DOHH2 (cell line): ENCODE measurements around the gene NLRP1.

ENCODE experiments used
- H3F3A ChIP-seq: fragments of 200-600 bp; sonication (generic), shearing (Covaris generic); 2 replicates; pipeline ENCODE4 v1.6.0; 2016; ENCODE audit warnings: antibody characterized with exemption, mild to moderate bottlenecking; ENCODE audit not compliant: control insufficient read depth, insufficient read depth
- H3K27ac ChIP-seq: fragments of 200-600 bp; sonication (generic); 2 replicates; pipeline ENCODE4 v1.5.1; 2014; ENCODE audit warnings: low read depth, mild to moderate bottlenecking, low read length, moderate library complexity
- H3K27me3 ChIP-seq: fragments of 200-600 bp; sonication (generic); 2 replicates; pipeline ENCODE4 v1.6.1; 2014; ENCODE audit warnings: mild to moderate bottlenecking, low read length, mixed read lengths; ENCODE audit not compliant: control insufficient read depth
- H3K36me3 ChIP-seq: fragments of 200-600 bp; sonication (generic); 2 replicates; pipeline ENCODE4 v1.6.1; 2014; ENCODE audit warnings: mild to moderate bottlenecking, low read length, moderate library complexity, mixed read lengths; ENCODE audit not compliant: control insufficient read depth
- H3K4me1 ChIP-seq: fragments of 200-600 bp; sonication (generic); 2 replicates; pipeline ENCODE4 v1.6.1; 2014; ENCODE audit warnings: mild to moderate bottlenecking, low read length, mixed read lengths; ENCODE audit not compliant: control insufficient read depth
- H3K4me2 ChIP-seq: fragments of 200-600 bp; sonication (generic); 2 replicates; pipeline ENCODE4 v1.6.0; 2014; ENCODE audit warnings: mild to moderate bottlenecking, low read length, moderate library complexity
- H3K4me3 ChIP-seq: fragments of 200-600 bp; sonication (generic); 2 replicates; pipeline ENCODE4 v1.5.1; 2014; ENCODE audit warnings: mild to moderate bottlenecking, low read length, mixed read lengths
- H3K79me2 ChIP-seq: fragments of 200-600 bp; sonication (generic); 2 replicates; pipeline ENCODE4 v1.6.1; 2014; ENCODE audit warnings: mild to moderate bottlenecking, low read length, mixed read lengths; ENCODE audit not compliant: control insufficient read depth
- H3K9me2 ChIP-seq: fragments of 200-600 bp; sonication (generic); replicated peaks from 2 replicates; pipeline ENCODE4 v1.6.1; 2014; ENCODE audit warnings: mild to moderate bottlenecking, low read length, mixed read lengths; ENCODE audit not compliant: control insufficient read depth
- H3K9me3 ChIP-seq: fragments of 200-600 bp; sonication (generic); 2 replicates; pipeline ENCODE4 v1.6.1; 2014; ENCODE audit warnings: antibody characterized with exemption, low read length, mixed read lengths; ENCODE audit not compliant: control insufficient read depth, insufficient read depth
- H4K20me1 ChIP-seq: fragments of 200-600 bp; sonication (generic); 2 replicates; pipeline ENCODE4 v1.6.0; 2014; ENCODE audit warnings: low read depth, mild to moderate bottlenecking, antibody characterized with exemption, low read length, moderate library complexity; ENCODE audit not compliant: control insufficient read depth, insufficient read depth
- CTCF ChIP-seq: fragments of 200-600 bp; sonication (generic); IDR thresholded peaks from one replicate; pipeline ENCODE4 v1.5.1; 2014; ENCODE audit warnings: antibody characterized with exemption, mild to moderate bottlenecking, low read depth, low read length; ENCODE audit not compliant: poor library complexity, severe bottlenecking
- EZH2phosphoT487 ChIP-seq: fragments of 200-600 bp; sonication (generic); IDR thresholded peaks from 2 replicates; pipeline ENCODE4 v1.6.1; 2017; ENCODE audit warnings: borderline replicate concordance, mild to moderate bottlenecking, antibody characterized with exemption, low read length, moderate library complexity, mixed read lengths

NLRP1 gene

GRCh38 chr17:5486206-5487124 lies 97.8 kb downstream of the NLRP1 start, which contains the start of gene MIS12:
MIS12 (plus strand) TSS chr17:5486566; CDS start chr17:5488863, 2,297 bp downstream.
- H3K4me3 ChIP-seq, result peak within 1 kb of the TSS; percentile 92
- H3K9me3 ChIP-seq, result no peaks in the 10 kb centered on the region
- H3K4me2 ChIP-seq, result peak within 1 kb of the TSS; percentile 89
- no peaks in the 10 kb centered on the region for H3K27me3 ChIP-seq
- peaks cover 82% of the 10 kb centered on the region for H3K79me2 ChIP-seq
- peaks cover 77% of the 10 kb centered on the region for H3K36me3 ChIP-seq
- peaks cover 11% of the 10 kb centered on the region; the same call in 1 of the 2 replicates for H4K20me1 ChIP-seq
- H3K27ac ChIP-seq, result peak within 1 kb of the TSS; percentile 94
- peaks cover 27% of the 10 kb centered on the region for H3K4me1 ChIP-seq
- no peaks in the 10 kb centered on the region for H3K9me2 ChIP-seq
- peaks cover 7% of the 10 kb centered on the region; the same call in 1 of the 2 replicates for H3F3A ChIP-seq
- no peak for TF ChIP-seq CTCF
- no peak for TF ChIP-seq EZH2phosphoT487

- peak within 1 kb of the TSS; percentile 94 for H3K27ac ChIP-seq
- peaks cover 82% of the 10 kb centered on the region for H3K36me3 ChIP-seq
- peak within 1 kb of the TSS; percentile 89 for H3K4me2 ChIP-seq
- peaks cover 3% of the 10 kb centered on the region; the same call in 1 of the 2 replicates for H3F3A ChIP-seq
- no peaks in the 10 kb centered on the region for H3K9me3 ChIP-seq
- H3K4me3 ChIP-seq, result peak within 1 kb of the TSS; percentile 92
- H3K79me2 ChIP-seq, result peaks cover 88% of the 10 kb centered on the region
- no peaks in the 10 kb centered on the region for H3K27me3 ChIP-seq
- peaks cover 27% of the 10 kb centered on the region for H3K4me1 ChIP-seq
- peaks cover 11% of the 10 kb centered on the region; the same call in 1 of the 2 replicates for H4K20me1 ChIP-seq
- no peaks in the 10 kb centered on the region for H3K9me2 ChIP-seq
- TF ChIP-seq EZH2phosphoT487 (no peak), CTCF (no peak)
Measured at GRCh38 chr17:5485270-5486205, 98.8 kb downstream of the NLRP1 start, which contains the start of gene DERL2. DERL2 (minus strand) TSS chr17:5486178; CDS start chr17:5486161, 17 bp downstream.

- Histone ChIP-seq H3K4me2 (no peak overlapping the region), H3K27ac (no peak overlapping the region), H4K20me1 (peaks cover 4% of the 10 kb centered on the region; the same call in 1 of the 2 replicates), H3K4me1 (peaks cover 16% of the 10 kb centered on the region), H3K9me2 (no peaks in the 10 kb centered on the region), H3F3A (no peaks in the 10 kb centered on the region), H3K9me3 (no peaks in the 10 kb centered on the region), H3K79me2 (peaks cover 59% of the 10 kb centered on the region), H3K27me3 (no peaks in the 10 kb centered on the region), H3K36me3 (peaks cover 82% of the 10 kb centered on the region), H3K4me3 (no peak overlapping the region)
- no peak for TF ChIP-seq EZH2phosphoT487
- TF ChIP-seq CTCF, result no peak
Measured at GRCh38 chr17:5481451-5481850, 102.9 kb downstream of the NLRP1 start.
